Measurements from ENCODE around the gene SYNPO2L.

SYNPO2L gene

DNA sequence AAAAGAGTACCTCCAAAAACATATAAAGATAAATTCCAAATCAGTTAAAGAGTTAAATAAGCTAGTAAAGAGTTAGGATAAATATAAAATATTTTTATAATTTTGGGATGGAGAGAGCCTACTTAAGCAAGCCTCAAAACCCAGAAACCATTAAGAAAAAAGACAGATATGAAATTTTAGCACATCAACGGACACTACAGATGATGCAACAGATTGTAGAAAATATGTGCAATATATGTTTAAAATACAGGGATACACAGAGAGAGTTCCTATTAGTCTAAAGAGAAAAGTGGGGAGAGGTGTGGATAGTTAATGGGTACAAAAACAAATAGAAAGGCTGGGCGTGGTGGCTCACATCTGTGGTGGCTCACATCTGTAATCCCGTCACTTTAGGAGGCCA lies 41.1 kb downstream of the SYNPO2L start:
- TF ChIP-seq, protein P1, sequence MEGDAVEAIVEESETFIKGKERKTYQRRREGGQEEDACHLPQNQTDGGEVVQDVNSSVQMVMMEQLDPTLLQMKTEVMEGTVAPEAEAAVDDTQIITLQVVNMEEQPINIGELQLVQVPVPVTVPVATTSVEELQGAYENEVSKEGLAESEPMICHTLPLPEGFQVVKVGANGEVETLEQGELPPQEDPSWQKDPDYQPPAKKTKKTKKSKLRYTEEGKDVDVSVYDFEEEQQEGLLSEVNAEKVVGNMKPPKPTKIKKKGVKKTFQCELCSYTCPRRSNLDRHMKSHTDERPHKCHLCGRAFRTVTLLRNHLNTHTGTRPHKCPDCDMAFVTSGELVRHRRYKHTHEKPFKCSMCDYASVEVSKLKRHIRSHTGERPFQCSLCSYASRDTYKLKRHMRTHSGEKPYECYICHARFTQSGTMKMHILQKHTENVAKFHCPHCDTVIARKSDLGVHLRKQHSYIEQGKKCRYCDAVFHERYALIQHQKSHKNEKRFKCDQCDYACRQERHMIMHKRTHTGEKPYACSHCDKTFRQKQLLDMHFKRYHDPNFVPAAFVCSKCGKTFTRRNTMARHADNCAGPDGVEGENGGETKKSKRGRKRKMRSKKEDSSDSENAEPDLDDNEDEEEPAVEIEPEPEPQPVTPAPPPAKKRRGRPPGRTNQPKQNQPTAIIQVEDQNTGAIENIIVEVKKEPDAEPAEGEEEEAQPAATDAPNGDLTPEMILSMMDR (IDR thresholded peaks at IDR 0.05; ENCODE audit: borderline replicate concordance, control extremely low read depth, extremely low read depth, insufficient read depth, missing control alignments) = no peak
- in situ Hi-C loops (cut with MboI; ENCODE audit: low sequenced_read_pairs, unreplicated experiment) = no loop called here
- DNase-seq (ENCODE audit: low spot score) = no peak

GRCh38 chr10:73609116-73609515 lies 46.7 kb downstream of the SYNPO2L start:
- no peak for DNase-seq (ENCODE audit: low spot score)
- TF ChIP-seq, protein P1 (IDR thresholded peaks at IDR 0.05; ENCODE audit: borderline replicate concordance, control extremely low read depth, extremely low read depth, insufficient read depth, missing control alignments) = no peak
- in situ Hi-C loops (cut with MboI; ENCODE audit: low sequenced_read_pairs, unreplicated experiment) = no loop called here

DNA sequence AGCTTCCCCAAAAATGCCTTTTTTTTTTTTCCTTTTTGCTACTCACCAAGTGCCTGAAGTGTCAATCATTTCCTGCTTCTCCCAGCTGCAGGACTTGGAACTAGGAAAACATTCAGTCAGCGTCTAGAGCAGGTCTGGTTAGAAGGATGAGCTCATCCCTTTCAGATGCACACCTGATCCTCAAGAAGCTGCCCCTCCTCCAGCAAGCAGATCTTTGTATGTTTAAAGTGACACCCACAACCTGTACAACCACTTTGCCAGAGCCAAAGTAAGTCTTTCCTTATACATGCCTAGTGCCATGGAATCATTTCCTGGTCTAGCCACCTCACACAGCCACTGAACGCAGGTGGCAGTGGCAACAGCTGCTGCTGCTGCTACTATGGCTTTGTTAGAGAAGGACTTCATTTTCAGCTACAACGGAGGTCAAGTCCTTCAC lies 54.3 kb downstream of the SYNPO2L start:
- in situ Hi-C loops (cut with MboI; ENCODE audit: low sequenced_read_pairs, unreplicated experiment) = no loop called here
- DNase-seq (ENCODE audit: low spot score) = no peak
- TF ChIP-seq, protein P1 (IDR thresholded peaks at IDR 0.05; ENCODE audit: borderline replicate concordance, control extremely low read depth, extremely low read depth, insufficient read depth, missing control alignments) = no peak

GRCh38 chr10:73597346-73597745 lies 58.5 kb downstream of the SYNPO2L start:
- TF ChIP-seq, protein P1 (IDR thresholded peaks at IDR 0.05; ENCODE audit: borderline replicate concordance, control extremely low read depth, extremely low read depth, insufficient read depth, missing control alignments) = no peak
- in situ Hi-C loops (cut with MboI; ENCODE audit: low sequenced_read_pairs, unreplicated experiment) = no loop called here
- DNase-seq (ENCODE audit: low spot score) = no peak

Measured in GM13976 (cell line).